ENCODE data around the gene DDX3Y.

Gene DDX3Y

DNA sequence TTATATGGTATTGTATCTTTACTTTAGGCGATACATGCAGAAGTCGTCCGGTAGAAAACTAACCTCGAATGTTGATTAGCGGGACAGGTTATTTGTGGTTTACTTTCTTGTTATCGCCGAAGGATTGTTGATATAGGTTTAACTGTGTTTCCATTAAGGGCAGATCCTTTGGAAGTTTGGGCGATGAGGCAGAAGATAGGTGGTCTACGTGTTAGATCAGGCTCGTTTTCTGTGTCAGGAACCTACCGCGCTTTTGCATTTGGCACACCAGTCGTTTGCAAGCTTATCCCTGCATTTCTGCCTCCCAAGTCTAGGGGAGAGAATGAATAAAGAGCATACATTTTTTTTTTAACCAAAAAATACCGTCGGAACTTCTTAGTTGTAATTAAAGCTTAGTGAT lies 1.2 kb downstream of the DDX3Y start:
- H3K36me3 Mint-ChIP-seq (ENCODE audit: low read depth), result no peaks in the 10 kb centered on the region
- no peaks in the 10 kb centered on the region for H3K4me1 Mint-ChIP-seq
- H3K9me3 Mint-ChIP-seq, result no peaks in the 10 kb centered on the region
- no peak overlapping the region for H3K4me3 Mint-ChIP-seq
- no peak for DNase-seq
- TF ChIP-seq, protein P1, sequence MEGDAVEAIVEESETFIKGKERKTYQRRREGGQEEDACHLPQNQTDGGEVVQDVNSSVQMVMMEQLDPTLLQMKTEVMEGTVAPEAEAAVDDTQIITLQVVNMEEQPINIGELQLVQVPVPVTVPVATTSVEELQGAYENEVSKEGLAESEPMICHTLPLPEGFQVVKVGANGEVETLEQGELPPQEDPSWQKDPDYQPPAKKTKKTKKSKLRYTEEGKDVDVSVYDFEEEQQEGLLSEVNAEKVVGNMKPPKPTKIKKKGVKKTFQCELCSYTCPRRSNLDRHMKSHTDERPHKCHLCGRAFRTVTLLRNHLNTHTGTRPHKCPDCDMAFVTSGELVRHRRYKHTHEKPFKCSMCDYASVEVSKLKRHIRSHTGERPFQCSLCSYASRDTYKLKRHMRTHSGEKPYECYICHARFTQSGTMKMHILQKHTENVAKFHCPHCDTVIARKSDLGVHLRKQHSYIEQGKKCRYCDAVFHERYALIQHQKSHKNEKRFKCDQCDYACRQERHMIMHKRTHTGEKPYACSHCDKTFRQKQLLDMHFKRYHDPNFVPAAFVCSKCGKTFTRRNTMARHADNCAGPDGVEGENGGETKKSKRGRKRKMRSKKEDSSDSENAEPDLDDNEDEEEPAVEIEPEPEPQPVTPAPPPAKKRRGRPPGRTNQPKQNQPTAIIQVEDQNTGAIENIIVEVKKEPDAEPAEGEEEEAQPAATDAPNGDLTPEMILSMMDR (IDR thresholded peaks at IDR 0.05), result no peak
- no peak overlapping the region for H3K27ac Mint-ChIP-seq
- H3K27me3 Mint-ChIP-seq (ENCODE audit: low read depth, poor library complexity), result no peaks in the 10 kb centered on the region

DNA sequence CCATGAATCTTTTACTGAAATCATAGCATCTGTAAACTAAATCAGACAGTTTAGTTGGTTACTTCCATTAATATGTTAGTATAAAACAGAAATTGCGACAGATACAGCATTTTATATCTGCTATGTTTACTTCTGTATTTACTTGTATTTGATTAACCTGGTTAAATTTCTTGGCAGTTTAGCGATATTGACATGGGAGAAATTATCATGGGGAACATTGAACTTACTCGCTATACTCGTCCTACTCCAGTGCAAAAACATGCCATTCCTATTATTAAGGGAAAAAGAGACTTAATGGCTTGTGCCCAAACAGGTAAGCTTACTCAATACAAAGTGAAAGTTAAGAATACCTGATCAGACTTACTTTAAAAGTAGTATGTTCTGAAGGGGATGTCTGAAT lies 8.9 kb downstream of the DDX3Y start:
- H3K4me3 Mint-ChIP-seq, result no peak overlapping the region
- H3K4me1 Mint-ChIP-seq, result no peaks in the 10 kb centered on the region
- no peaks in the 10 kb centered on the region for H3K27me3 Mint-ChIP-seq (ENCODE audit: low read depth, poor library complexity)
- H3K36me3 Mint-ChIP-seq (ENCODE audit: low read depth), result no peaks in the 10 kb centered on the region
- no peak for DNase-seq
- TF ChIP-seq, protein P1 (IDR thresholded peaks at IDR 0.05), result no peak
- H3K9me3 Mint-ChIP-seq, result no peaks in the 10 kb centered on the region
- no peak overlapping the region for H3K27ac Mint-ChIP-seq

DNA sequence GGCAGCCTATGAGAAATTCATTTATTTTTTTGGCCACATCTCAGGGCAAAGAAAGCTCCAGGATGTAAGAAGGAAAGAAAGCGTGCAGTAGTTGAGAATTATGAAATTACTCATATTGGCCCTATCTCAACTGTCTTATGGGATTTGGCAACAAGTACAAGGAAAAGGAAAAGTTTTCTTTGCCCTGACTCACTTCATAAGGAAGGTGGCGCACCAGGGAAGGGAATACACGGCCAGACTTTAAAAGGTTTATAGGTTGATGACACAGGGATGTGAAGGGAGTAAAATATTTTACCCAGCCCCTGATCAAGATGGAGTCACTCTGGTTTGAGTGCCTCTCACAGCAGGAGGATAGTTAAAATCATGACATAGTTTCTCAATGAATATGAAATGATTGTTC lies 23.4 kb downstream of the DDX3Y start:
- H3K27me3 Mint-ChIP-seq (ENCODE audit: low read depth, poor library complexity), result no peaks in the 10 kb centered on the region
- H3K9me3 Mint-ChIP-seq, result no peaks in the 10 kb centered on the region
- TF ChIP-seq, protein P1 (IDR thresholded peaks at IDR 0.05), result no peak
- no peak overlapping the region for H3K4me3 Mint-ChIP-seq
- no peaks in the 10 kb centered on the region for H3K36me3 Mint-ChIP-seq (ENCODE audit: low read depth)
- no peak overlapping the region for H3K27ac Mint-ChIP-seq
- no peak for DNase-seq
- no peaks in the 10 kb centered on the region for H3K4me1 Mint-ChIP-seq

DNA sequence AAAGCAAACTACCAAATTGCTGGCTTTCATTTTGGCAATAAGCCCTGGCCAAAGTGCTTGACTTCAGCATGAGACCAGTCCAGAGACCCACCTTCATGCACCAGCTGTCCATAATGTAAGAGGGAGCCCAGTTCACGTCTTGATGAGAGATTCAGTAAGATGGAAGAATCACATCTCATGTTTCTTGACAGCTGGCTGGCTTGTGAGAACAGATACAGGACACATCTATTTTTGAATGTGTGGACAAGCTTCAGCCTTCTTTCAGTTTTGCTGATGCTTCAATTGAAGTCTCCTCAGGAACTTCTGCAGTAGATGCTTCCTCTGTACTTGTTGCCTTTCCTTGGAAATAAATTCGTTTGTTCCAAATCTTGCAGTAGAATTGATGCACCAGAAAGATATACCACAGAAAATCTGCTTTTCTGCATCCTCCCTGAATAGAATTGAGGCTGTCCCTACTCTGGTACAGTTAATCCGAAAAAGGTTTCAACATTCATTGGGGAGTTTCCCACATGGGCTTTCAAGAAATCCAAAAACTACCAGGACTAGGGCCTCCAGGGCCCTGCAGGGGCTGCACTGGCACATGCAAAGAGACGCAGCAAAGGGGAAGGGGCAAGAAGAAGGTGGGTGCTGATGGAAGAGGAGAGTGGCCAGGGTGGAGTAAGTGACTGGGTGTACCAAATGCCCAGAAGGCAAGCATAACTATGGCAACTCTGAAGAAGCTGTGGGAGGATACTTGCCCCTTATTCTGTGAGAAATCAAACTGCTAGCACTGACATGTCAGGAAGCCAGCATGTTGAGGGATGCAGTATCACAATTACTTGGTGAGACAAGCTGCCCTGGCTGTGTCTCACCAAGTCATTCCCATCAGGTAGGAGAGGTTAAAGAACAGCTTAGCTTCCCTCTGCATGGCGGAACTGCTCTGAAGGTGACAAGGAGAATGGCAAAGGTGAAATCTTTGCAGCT lies 37.3 kb downstream of the DDX3Y start:
- Mint-ChIP-seq H3K27ac (no peak overlapping the region), H3K9me3 (no peaks in the 10 kb centered on the region), H3K4me1 (no peaks in the 10 kb centered on the region), H3K27me3 (ENCODE audit: low read depth, poor library complexity) (no peaks in the 10 kb centered on the region), H3K36me3 (ENCODE audit: low read depth) (no peaks in the 10 kb centered on the region), H3K4me3 (no peak overlapping the region)
- TF ChIP-seq, protein P1 (IDR thresholded peaks at IDR 0.05), result no peak
- DNase-seq, result no peak

Data from nephron progenitor cell (in vitro differentiated cells).